Effector memory CD4-positive, alpha-beta T cell (primary cell): ENCODE data around the gene DNAH14.
"Not testable (repeated sequence)": the region's sequence is repeated elsewhere in the genome, so short reads cannot be mapped to it uniquely, and the experiment has no call there.

ENCODE experiments used
- DNase-seq, 3 donors: peaks; one replicate each; pipeline ENCODE4 v3.0.0-alpha.2; 2020
- H3K27ac ChIP-seq: 2 replicates; pipeline ENCODE4 v1.7.0; 2013; ENCODE audit warnings: mild to moderate bottlenecking, low read length, moderate library complexity; ENCODE audit not compliant: insufficient read depth, poor library complexity, severe bottlenecking
- H3K27me3 ChIP-seq: replicated peaks from 2 replicates; pipeline ENCODE4 v1.7.0; 2013; ENCODE audit warnings: mild to moderate bottlenecking, low read length; ENCODE audit not compliant: insufficient read depth, control insufficient read depth, poor library complexity, severe bottlenecking
- H3K36me3 ChIP-seq: 2 replicates; pipeline ENCODE4 v1.7.0; 2013; ENCODE audit warnings: mild to moderate bottlenecking, low read length, moderate library complexity; ENCODE audit not compliant: control insufficient read depth, insufficient read depth
- H3K4me1 ChIP-seq: 2 replicates; pipeline ENCODE4 v1.7.0; 2013; ENCODE audit warnings: low read length, mild to moderate bottlenecking; ENCODE audit not compliant: control insufficient read depth, insufficient read depth, poor library complexity, severe bottlenecking
- H3K4me3 ChIP-seq: 2 replicates; pipeline ENCODE4 v1.7.0; 2013; ENCODE audit warnings: low read length, low read depth, mild to moderate bottlenecking; ENCODE audit not compliant: insufficient read depth, poor library complexity, severe bottlenecking
- H3K9me3 ChIP-seq: 2 replicates; pipeline ENCODE4 v1.7.0; 2013; ENCODE audit warnings: mild to moderate bottlenecking, low read length, moderate library complexity; ENCODE audit not compliant: control insufficient read depth

DNAH14 gene

DNA sequence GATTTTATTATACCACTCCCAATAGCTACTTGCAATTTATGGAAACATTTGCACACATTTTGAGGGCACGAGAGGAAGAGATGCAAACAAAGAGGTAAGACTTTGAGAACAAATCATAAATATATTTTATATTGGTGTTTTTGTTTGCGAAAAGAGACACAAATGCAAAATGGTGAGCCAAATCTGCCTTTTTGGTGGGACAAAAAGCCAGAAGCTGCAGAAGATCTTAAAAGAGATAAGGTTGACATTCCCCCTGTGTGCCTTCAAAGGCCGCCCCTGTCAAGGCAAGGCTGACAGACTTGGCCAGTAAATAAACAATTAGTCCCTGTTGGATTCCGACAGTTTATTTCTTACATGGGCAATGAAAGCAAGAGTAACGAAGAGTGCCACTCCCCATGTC lies 375.5 kb downstream of the DNAH14 start:
- Histone ChIP-seq H3K9me3 (no peaks in the 10 kb centered on the region), H3K36me3 (no peaks in the 10 kb centered on the region), H3K4me1 (no peaks in the 10 kb centered on the region), H3K27ac (no peak overlapping the region), H3K27me3 (no peaks in the 10 kb centered on the region), H3K4me3 (no peak overlapping the region)
- no peak for DNase-seq

GRCh38 chr1:225310544-225310943 lies 381.1 kb downstream of the DNAH14 start:
- not testable (repeated sequence) for H3K4me3 ChIP-seq, DNase-seq, H3K27me3 ChIP-seq, H3K9me3 ChIP-seq, H3K4me1 ChIP-seq, H3K27ac ChIP-seq, H3K36me3 ChIP-seq

DNA sequence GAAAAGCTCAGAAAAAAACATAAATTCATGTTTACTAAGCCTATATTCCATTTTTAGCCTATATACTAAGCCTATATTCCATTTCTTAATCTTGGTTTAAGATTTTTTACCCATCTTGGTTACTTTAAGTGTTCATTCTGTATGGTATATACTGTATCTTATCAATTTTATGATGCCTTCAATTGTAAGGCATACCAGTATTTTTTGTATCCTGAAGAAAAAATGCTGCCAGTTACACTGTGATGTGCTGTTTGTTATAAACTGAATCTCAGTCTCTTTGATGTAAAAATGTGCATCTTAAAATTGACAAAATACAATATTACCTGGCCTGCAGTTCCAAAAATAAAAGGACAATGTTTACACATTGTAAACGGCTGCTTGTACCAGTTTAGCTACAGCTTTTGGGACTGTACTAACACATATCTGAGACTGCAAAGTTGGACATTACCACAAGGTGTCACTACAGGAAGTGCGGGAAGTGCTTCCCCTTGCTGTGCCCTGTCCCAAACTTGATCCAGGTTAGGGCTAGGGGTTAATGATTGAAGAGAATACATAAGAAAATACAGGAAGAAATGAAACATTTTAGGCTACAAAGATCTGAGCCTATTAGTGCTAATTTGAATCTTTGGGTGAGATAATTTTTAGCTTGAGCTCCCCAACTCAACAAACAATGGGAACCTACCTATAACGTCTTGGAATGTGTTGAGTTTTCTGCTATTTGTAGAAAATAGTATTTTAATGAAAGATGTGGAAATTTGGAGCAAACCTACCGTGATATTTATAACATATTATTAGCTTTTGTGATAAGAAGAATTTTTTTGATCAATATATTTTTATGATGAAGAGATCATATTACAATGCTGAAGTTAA lies 389.5 kb downstream of the DNAH14 start:
- DNase-seq = no peak

DNA sequence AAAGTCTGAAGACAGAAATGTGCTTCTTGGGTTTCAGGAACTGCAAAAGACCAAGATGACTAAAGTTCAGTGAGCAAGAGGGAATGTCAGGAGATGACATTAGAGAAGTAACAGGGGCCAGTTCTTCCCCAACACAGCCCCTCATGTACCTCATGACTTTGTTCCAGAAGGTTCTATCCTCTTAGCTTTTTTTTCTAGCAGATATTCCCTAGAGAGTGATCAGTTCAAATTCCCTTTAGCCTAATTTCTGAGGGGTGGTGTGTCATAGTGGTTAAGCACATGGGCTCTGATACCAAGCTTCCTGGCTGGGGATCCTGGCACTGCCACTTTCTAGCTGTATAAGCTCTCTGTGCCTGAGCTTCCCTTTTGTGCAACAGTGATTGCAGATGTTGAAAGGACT lies 390.4 kb downstream of the DNAH14 start:
- no peaks in the 10 kb centered on the region for H3K4me1 ChIP-seq
- DNase-seq = no peak

More for the DNA sequence above, 389.5 kb downstream of the DNAH14 start:
- Histone ChIP-seq H3K27me3 (no peaks in the 10 kb centered on the region), H3K36me3 (no peaks in the 10 kb centered on the region), H3K4me1 (no peaks in the 10 kb centered on the region), H3K4me3 (no peak overlapping the region), H3K9me3 (no peaks in the 10 kb centered on the region), H3K27ac (no peak overlapping the region)

DNA sequence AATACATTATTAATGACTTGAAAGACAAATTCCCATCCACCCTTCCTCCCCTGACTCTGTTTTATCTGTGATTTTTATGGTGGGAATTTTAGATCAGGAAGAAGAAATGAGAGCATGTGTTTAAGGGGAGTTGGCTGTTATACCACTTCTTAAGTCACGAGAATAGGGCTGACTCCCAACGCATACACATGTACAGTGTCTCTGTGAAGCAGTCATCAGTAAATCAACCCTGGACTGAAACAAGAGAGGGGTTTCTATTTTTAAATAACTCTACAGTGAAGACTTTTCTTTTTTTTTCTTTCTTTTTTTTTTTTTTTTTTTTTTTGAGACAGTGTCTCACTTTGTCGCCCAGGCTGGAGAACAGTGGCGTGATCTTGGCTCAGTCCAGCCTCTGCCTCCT lies 392.3 kb downstream of the DNAH14 start:
- no peak for DNase-seq
- Histone ChIP-seq H3K4me3 (no peak overlapping the region), H3K4me1 (no peaks in the 10 kb centered on the region), H3K27me3 (no peaks in the 10 kb centered on the region), H3K36me3 (no peaks in the 10 kb centered on the region), H3K9me3 (no peaks in the 10 kb centered on the region), H3K27ac (no peak overlapping the region)

More for the DNA sequence above, 390.4 kb downstream of the DNAH14 start:
- H3K4me3 ChIP-seq = no peak overlapping the region
- H3K27ac ChIP-seq = no peak overlapping the region
- H3K27me3 ChIP-seq = no peaks in the 10 kb centered on the region
- no peaks in the 10 kb centered on the region for H3K36me3 ChIP-seq
- no peaks in the 10 kb centered on the region for H3K9me3 ChIP-seq

GRCh38 chr1:225329041-225329440 lies 399.6 kb downstream of the DNAH14 start:
- H3K27me3 ChIP-seq = no peaks in the 10 kb centered on the region
- no peak for DNase-seq
- H3K4me3 ChIP-seq = no peak overlapping the region
- H3K4me1 ChIP-seq = no peaks in the 10 kb centered on the region
- H3K9me3 ChIP-seq = no peaks in the 10 kb centered on the region
- no peak overlapping the region for H3K27ac ChIP-seq
- H3K36me3 ChIP-seq = no peaks in the 10 kb centered on the region

- H3K36me3 ChIP-seq, H3K27ac ChIP-seq, H3K4me1 ChIP-seq, DNase-seq, H3K4me3 ChIP-seq, H3K9me3 ChIP-seq, H3K27me3 ChIP-seq: not testable (repeated sequence)
These were observed 400.5 kb downstream of the DNAH14 start for GRCh38 chr1:225329996-225330395.

GRCh38 chr1:225332686-225333085 lies 403.2 kb downstream of the DNAH14 start:
- Histone ChIP-seq H3K9me3 (no peaks in the 10 kb centered on the region), H3K4me3 (no peak overlapping the region), H3K36me3 (no peaks in the 10 kb centered on the region), H3K27me3 (no peaks in the 10 kb centered on the region), H3K27ac (no peak overlapping the region), H3K4me1 (no peaks in the 10 kb centered on the region)
- no peak for DNase-seq

DNA sequence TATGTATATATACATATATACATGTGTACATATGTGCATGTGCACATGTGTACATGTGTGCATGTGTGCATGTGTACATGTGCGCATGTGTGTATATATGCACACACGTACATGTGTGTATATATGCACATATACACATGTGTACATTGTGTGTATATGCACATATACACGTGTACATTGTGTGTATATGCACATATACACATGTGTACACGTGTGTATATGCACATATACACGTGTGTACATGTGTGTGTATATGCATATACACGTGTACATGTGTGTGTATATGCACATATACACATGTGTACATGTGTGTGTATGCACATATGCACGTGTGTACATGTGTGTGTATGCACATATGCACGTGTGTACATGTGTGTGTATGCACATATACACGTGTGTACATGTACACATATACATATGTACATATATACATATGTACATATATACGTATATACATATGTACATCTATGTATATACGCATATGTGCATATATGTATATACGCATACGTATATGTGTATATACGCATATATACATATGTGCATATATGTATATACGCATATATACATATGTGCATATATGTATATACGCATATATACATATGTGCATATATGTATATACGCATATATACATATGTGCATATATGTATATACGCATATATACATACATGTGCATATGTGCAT lies 405.8 kb downstream of the DNAH14 start:
- H3K9me3 ChIP-seq, DNase-seq, H3K27me3 ChIP-seq, H3K4me1 ChIP-seq, H3K36me3 ChIP-seq, H3K4me3 ChIP-seq, H3K27ac ChIP-seq: not testable (repeated sequence)

GRCh38 chr1:225338545-225338944 lies 409.1 kb downstream of the DNAH14 start:
- Histone ChIP-seq H3K36me3 (no peaks in the 10 kb centered on the region), H3K27me3 (no peaks in the 10 kb centered on the region), H3K4me3 (no peak overlapping the region), H3K9me3 (no peaks in the 10 kb centered on the region), H3K27ac (no peak overlapping the region), H3K4me1 (no peaks in the 10 kb centered on the region)
- no peak for DNase-seq
